H9 (cell line): Measurements from ENCODE around the gene YWHAH. TPM values are rescaled to one million over a fixed set of nuclear protein-coding genes. Genes with fewer than 3 reads are reported as not detected.

Experiments
- DNase-seq: peaks from one replicate; pipeline ENCODE4 v3.0.0-alpha.2; 2017
- H2AFZ ChIP-seq: one replicate; pipeline ENCODE4 v1.6.1; 2013; ENCODE audit warnings: mild to moderate bottlenecking, low read length, control low read depth, moderate library complexity
- H2AK5ac ChIP-seq: 2 replicates; pipeline ENCODE4 v1.6.1; 2013; ENCODE audit warnings: low read length, control low read depth, mixed read lengths; ENCODE audit not compliant: insufficient read length
- H2BK120ac ChIP-seq: one replicate; pipeline ENCODE4 v1.6.1; 2013; ENCODE audit warnings: low read depth, mild to moderate bottlenecking, low read length, control low read depth, inconsistent platforms; ENCODE audit not compliant: poor library complexity, severe bottlenecking
- H2BK12ac ChIP-seq: 2 replicates; pipeline ENCODE4 v1.6.1; 2013; ENCODE audit warnings: low read length, control low read depth, mixed read lengths, low read depth; ENCODE audit not compliant: insufficient read length
- H2BK15ac ChIP-seq: 2 replicates; pipeline ENCODE4 v1.6.1; 2013; ENCODE audit warnings: low read depth, low read length, control low read depth
- H2BK20ac ChIP-seq: one replicate; pipeline ENCODE4 v1.6.1; 2013; ENCODE audit warnings: low read depth, mild to moderate bottlenecking, low read length, control low read depth, inconsistent platforms; ENCODE audit not compliant: poor library complexity, severe bottlenecking
- H2BK5ac ChIP-seq: 2 replicates; pipeline ENCODE4 v1.6.1; 2013; ENCODE audit warnings: low read length, control low read depth, mixed read lengths; ENCODE audit not compliant: insufficient read length
- H3K14ac ChIP-seq: 2 replicates; pipeline ENCODE4 v1.6.1; 2013; ENCODE audit warnings: low read length, control low read depth; ENCODE audit not compliant: insufficient read depth
- H3K18ac ChIP-seq: 2 replicates; pipeline ENCODE4 v1.6.1; 2013; ENCODE audit warnings: low read depth, mild to moderate bottlenecking, mixed read lengths, low read length, control low read depth; ENCODE audit not compliant: insufficient read length
- H3K23ac ChIP-seq: 2 replicates; pipeline ENCODE4 v1.6.1; 2013; ENCODE audit warnings: low read length, control low read depth, mixed read lengths, low read depth; ENCODE audit not compliant: insufficient read length
- H3K23me2 ChIP-seq: 2 replicates; pipeline ENCODE4 v1.6.1; 2013; ENCODE audit warnings: low read depth, mild to moderate bottlenecking, mixed read lengths, low read length, control low read depth; ENCODE audit not compliant: insufficient read length, poor library complexity, severe bottlenecking
- H3K27ac ChIP-seq: 2 replicates; pipeline ENCODE4 v1.5.1; 2013; ENCODE audit warnings: low read length, control low read depth, mixed read lengths, low read depth; ENCODE audit not compliant: insufficient read length
- H3K27me3 ChIP-seq: 2 replicates; pipeline ENCODE4 v1.6.1; 2013; ENCODE audit warnings: low read length, control low read depth, inconsistent platforms; ENCODE audit not compliant: insufficient read depth
- H3K4ac ChIP-seq: 2 replicates; pipeline ENCODE4 v1.6.1; 2013; ENCODE audit warnings: low read depth, mild to moderate bottlenecking, control low read depth, inconsistent platforms, low read length, moderate library complexity
- H3K4me1 ChIP-seq: 2 replicates; pipeline ENCODE4 v1.6.1; 2013; ENCODE audit warnings: low read length, control low read depth, inconsistent platforms; ENCODE audit not compliant: insufficient read depth
- H3K4me2 ChIP-seq: 2 replicates; pipeline ENCODE4 v1.6.1; 2013; ENCODE audit warnings: low read length, control low read depth, mixed read lengths; ENCODE audit not compliant: insufficient read length, insufficient read depth
- H3K56ac ChIP-seq: 2 replicates; pipeline ENCODE4 v1.6.1; 2013; ENCODE audit warnings: low read depth, mild to moderate bottlenecking, mixed read lengths, low read length, control low read depth; ENCODE audit not compliant: insufficient read length
- H3K79me1 ChIP-seq: 2 replicates; pipeline ENCODE4 v1.6.1; 2013; ENCODE audit warnings: low read depth, mild to moderate bottlenecking, moderate library complexity, low read length, control low read depth, inconsistent platforms; ENCODE audit not compliant: insufficient read depth, poor library complexity, severe bottlenecking
- H3K79me2 ChIP-seq: 2 replicates; pipeline ENCODE4 v1.6.1; 2013; ENCODE audit warnings: low read length, control low read depth, inconsistent platforms; ENCODE audit not compliant: insufficient read depth
- H3K9ac ChIP-seq: 2 replicates; pipeline ENCODE4 v1.6.1; 2013; ENCODE audit warnings: low read length, control low read depth, mixed read lengths; ENCODE audit not compliant: insufficient read length; ENCODE audit errors: extremely low read depth
- H3K9me3 ChIP-seq: one replicate; pipeline ENCODE4 v1.6.1; 2013; ENCODE audit warnings: low read depth, low read length, inconsistent platforms; ENCODE audit not compliant: control insufficient read depth
- H3T11ph ChIP-seq: one replicate; pipeline ENCODE4 v1.6.1; 2013; ENCODE audit warnings: mild to moderate bottlenecking, low read length, control low read depth, inconsistent platforms
- H4K20me1 ChIP-seq: one replicate; pipeline ENCODE4 v1.6.1; 2013; ENCODE audit not compliant: control insufficient read depth, insufficient read length, insufficient read depth
- H4K5ac ChIP-seq: 2 replicates; pipeline ENCODE4 v1.6.1; 2013; ENCODE audit warnings: low read depth, mild to moderate bottlenecking, mixed read lengths, low read length, control low read depth; ENCODE audit not compliant: insufficient read length
- H4K8ac ChIP-seq: replicated peaks from 2 replicates; pipeline ENCODE4 v1.6.1; 2013; ENCODE audit warnings: low read length, control low read depth, mixed read lengths, low read depth; ENCODE audit not compliant: insufficient read length
- H4K91ac ChIP-seq: 2 replicates; pipeline ENCODE4 v1.6.1; 2013; ENCODE audit warnings: low read depth, mild to moderate bottlenecking, moderate library complexity, mixed read lengths, low read length, control low read depth; ENCODE audit not compliant: insufficient read length
- H3K27ac Mint-ChIP-seq, 3 experiments: 2 replicates in 2 of 3; 3 replicates in 1 of 3; pipeline ENCODE4 v1.8.0; 2020 to 2021; ENCODE audit warnings: mixed read lengths in 3 of 3, mild to moderate bottlenecking in 1 of 3, moderate library complexity in 1 of 3
- H3K27me3 Mint-ChIP-seq: 2 replicates; pipeline ENCODE4 v1.8.0; 2021; ENCODE audit warnings: low read depth, mild to moderate bottlenecking, moderate library complexity, mixed read lengths
- H3K36me3 Mint-ChIP-seq, 3 experiments: 2 replicates in 2 of 3; 3 replicates in 1 of 3; pipeline ENCODE4 v1.8.0; 2020 to 2021; ENCODE audit warnings: low read depth in 3 of 3, mixed read lengths in 3 of 3; ENCODE audit not compliant: insufficient read depth in 1 of 3
- H3K4me1 Mint-ChIP-seq, 2 experiments: 2 replicates each; pipeline ENCODE4 v1.8.0; 2020; ENCODE audit warnings: mixed read lengths in 2 of 2
- H3K4me3 Mint-ChIP-seq, 2 experiments: 2 replicates in 1 of 2; 3 replicates in 1 of 2; pipeline ENCODE4 v1.8.0; 2020 to 2021; ENCODE audit warnings: mild to moderate bottlenecking in 2 of 2, mixed read lengths in 2 of 2, moderate library complexity in 1 of 2
- H3K9me3 Mint-ChIP-seq, 2 experiments: 2 replicates in 1 of 2; 3 replicates in 1 of 2; pipeline ENCODE4 v1.8.0; 2020; ENCODE audit warnings: mild to moderate bottlenecking in 2 of 2, mixed read lengths in 2 of 2, moderate library complexity in 1 of 2
- WGBS: extraction: QIAGEN DNeasy Blood & Tissue Kit; methylation state at CpG from one replicate; pipeline ENCODE4 v1.1.7; 2013; ENCODE audit warnings: missing lambda C conversion rate, low lambda C conversion rate, mixed read lengths; ENCODE audit not compliant: insufficient read length; ENCODE audit errors: extremely low coverage; 5-methylcytosine and 5-hydroxymethylcytosine counted together
- total RNA-seq: library from RNA; stranded (reverse); gene quantifications from 2 replicates; pipeline ENCODE4 v1.2.1, GENCODE V29; 2021
- TF ChIP-seq, protein P1 (sequence below): fragments of 200-600 bp; sonication (generic); conservative IDR thresholded peaks from 3 replicates; pipeline ENCODE4 v1.8.0; 2021; ENCODE audit warnings: antibody characterized with exemption, mild to moderate bottlenecking

Gene YWHAH
- total RNA-seq, 1 experiment from 2014 or later, result 250 TPM

DNA sequence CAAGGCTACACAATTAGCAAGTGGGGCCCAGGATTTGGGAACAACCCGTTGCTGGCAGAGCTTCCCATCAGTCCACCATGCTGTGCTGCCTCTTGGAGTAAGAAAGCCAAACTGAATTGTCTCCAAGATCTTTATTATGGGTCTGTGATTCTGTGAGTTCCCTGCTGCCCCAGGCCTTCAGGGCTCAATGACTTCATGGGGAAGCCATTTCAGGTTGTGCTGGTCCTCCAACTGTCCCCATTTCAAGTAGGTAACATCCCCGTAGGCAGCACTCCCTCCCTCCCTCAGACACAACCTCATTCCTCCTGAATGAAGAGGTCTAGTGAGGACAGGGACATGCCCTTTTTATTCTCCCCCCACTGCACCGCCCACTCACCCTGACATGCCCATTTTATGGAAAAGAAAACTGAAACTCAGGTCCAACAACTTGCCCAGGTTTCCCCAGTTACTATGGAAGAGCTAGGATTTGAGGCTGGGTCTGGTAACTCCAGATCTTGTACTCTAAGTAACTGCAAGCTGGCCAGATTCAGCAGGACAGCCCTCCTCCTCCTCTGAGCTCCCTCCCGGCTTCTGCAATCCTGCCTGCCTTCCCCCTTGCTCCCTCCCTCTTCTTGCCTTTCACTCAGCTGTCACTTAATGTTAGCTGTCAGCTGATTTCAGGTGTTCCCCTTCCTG, 8.2 kb upstream of the YWHAH start:
- H3K4me3 Mint-ChIP-seq, result no peak overlapping the region; a peak in 1 of 5 replicates
- Histone ChIP-seq H4K8ac (no peak overlapping the region), H4K5ac (no peak overlapping the region), H3T11ph (no peak overlapping the region), H3K79me1 (no peaks in the 10 kb centered on the region), H2BK20ac (no peak overlapping the region), H3K14ac (no peak overlapping the region), H3K27me3 (no peaks in the 10 kb centered on the region), H3K18ac (no peak overlapping the region), H3K56ac (no peak overlapping the region), H3K79me2 (no peaks in the 10 kb centered on the region), H3K4me1 (no peaks in the 10 kb centered on the region), H3K27ac (no peak overlapping the region), H3K23me2 (no peaks in the 10 kb centered on the region), H2BK5ac (no peak overlapping the region), H4K91ac (no peak overlapping the region), H3K9me3 (no peaks in the 10 kb centered on the region), H3K4ac (no peak overlapping the region), H3K9ac (no peak overlapping the region), H2AK5ac (no peak overlapping the region), H2BK15ac (no peak overlapping the region), H2AFZ (no peak overlapping the region), H3K23ac (no peak overlapping the region), H2BK12ac (no peak overlapping the region), H4K20me1 (no peaks in the 10 kb centered on the region), H2BK120ac (no peak overlapping the region), H3K4me2 (no peak overlapping the region)
- peaks cover 13% of the 10 kb centered on the region for H3K27me3 Mint-ChIP-seq
- peak overlapping the region in 2 of 3 experiments; percentile 15 to 86; a peak in 2 of 7 replicates for H3K27ac Mint-ChIP-seq
- no peak for DNase-seq
- no peaks in the 10 kb centered on the region; a peak in 1 of 5 replicates for H3K9me3 Mint-ChIP-seq
- no CpG with 5 or more reads among the region's 4 CpGs for WGBS
- TF ChIP-seq, protein P1, sequence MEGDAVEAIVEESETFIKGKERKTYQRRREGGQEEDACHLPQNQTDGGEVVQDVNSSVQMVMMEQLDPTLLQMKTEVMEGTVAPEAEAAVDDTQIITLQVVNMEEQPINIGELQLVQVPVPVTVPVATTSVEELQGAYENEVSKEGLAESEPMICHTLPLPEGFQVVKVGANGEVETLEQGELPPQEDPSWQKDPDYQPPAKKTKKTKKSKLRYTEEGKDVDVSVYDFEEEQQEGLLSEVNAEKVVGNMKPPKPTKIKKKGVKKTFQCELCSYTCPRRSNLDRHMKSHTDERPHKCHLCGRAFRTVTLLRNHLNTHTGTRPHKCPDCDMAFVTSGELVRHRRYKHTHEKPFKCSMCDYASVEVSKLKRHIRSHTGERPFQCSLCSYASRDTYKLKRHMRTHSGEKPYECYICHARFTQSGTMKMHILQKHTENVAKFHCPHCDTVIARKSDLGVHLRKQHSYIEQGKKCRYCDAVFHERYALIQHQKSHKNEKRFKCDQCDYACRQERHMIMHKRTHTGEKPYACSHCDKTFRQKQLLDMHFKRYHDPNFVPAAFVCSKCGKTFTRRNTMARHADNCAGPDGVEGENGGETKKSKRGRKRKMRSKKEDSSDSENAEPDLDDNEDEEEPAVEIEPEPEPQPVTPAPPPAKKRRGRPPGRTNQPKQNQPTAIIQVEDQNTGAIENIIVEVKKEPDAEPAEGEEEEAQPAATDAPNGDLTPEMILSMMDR, result no peak
- no peaks in the 10 kb centered on the region for H3K36me3 Mint-ChIP-seq
- H3K4me1 Mint-ChIP-seq, result peaks cover 7 to 19% of the 10 kb centered on the region in 2 experiments
